Measurements from ENCODE around the gene DCTN3.

DCTN3 gene

GRCh38 chr9:34574571-34574970, 45.7 kb downstream of the DCTN3 start:
- no peak for DNase-seq
- TF ChIP-seq POLR2A (IDR thresholded peaks at IDR 0.05; ENCODE audit: low read length) = no peak
- TF ChIP-seq GATA1 (IDR thresholded peaks at IDR 0.05; ENCODE audit: low read depth, low read length) = no peak

GRCh38 chr9:34573599-34574325, 46.5 kb downstream of the DCTN3 start:
- TF ChIP-seq GATA1 (IDR thresholded peaks at IDR 0.05; ENCODE audit: low read depth, low read length) (no peak), POLR2A (IDR thresholded peaks at IDR 0.05; ENCODE audit: low read length) (no peak)
- DNase-seq = no peak

- TF ChIP-seq POLR2A (IDR thresholded peaks at IDR 0.05; ENCODE audit: low read length) = no peak
- no peak for TF ChIP-seq GATA1 (IDR thresholded peaks at IDR 0.05; ENCODE audit: low read depth, low read length)
- peak in 1 of 2 experiments; percentile 59 for DNase-seq
These were observed 47.7 kb downstream of the DCTN3 start for GRCh38 chr9:34572628-34573027.

- DNase-seq = no peak
These were observed 48.2 kb downstream of the DCTN3 start for GRCh38 chr9:34572092-34572491.

GRCh38 chr9:34571481-34571810, 48.8 kb downstream of the DCTN3 start:
- no peak for DNase-seq
- no peak for TF ChIP-seq POLR2A (IDR thresholded peaks at IDR 0.05; ENCODE audit: low read length)
- no peak for TF ChIP-seq GATA1 (IDR thresholded peaks at IDR 0.05; ENCODE audit: low read depth, low read length)

More at GRCh38 chr9:34572092-34572491, 48.2 kb downstream of the DCTN3 start:
- TF ChIP-seq GATA1 (IDR thresholded peaks at IDR 0.05; ENCODE audit: low read depth, low read length) (no peak), POLR2A (IDR thresholded peaks at IDR 0.05; ENCODE audit: low read length) (no peak)

- TF ChIP-seq POLR2A (IDR thresholded peaks at IDR 0.05; ENCODE audit: low read length) (no peak), GATA1 (IDR thresholded peaks at IDR 0.05; ENCODE audit: low read depth, low read length) (no peak)
- DNase-seq = no peak
These were observed 49.4 kb downstream of the DCTN3 start for GRCh38 chr9:34570809-34571480.

- DNase-seq = no peak
- TF ChIP-seq POLR2A (IDR thresholded peaks at IDR 0.05; ENCODE audit: low read length) (no peak), GATA1 (IDR thresholded peaks at IDR 0.05; ENCODE audit: low read depth, low read length) (no peak)
These were observed 49.9 kb downstream of the DCTN3 start for GRCh38 chr9:34570376-34570775.

GRCh38 chr9:34568774-34569173, 51.5 kb downstream of the DCTN3 start:
- no peak for TF ChIP-seq POLR2A (IDR thresholded peaks at IDR 0.05; ENCODE audit: low read length)
- TF ChIP-seq GATA1 (IDR thresholded peaks at IDR 0.05; ENCODE audit: low read depth, low read length) = no peak

GRCh38 chr9:34568133-34568532, 52.2 kb downstream of the DCTN3 start:
- TF ChIP-seq GATA1 (IDR thresholded peaks at IDR 0.05; ENCODE audit: low read depth, low read length) (no peak), POLR2A (IDR thresholded peaks at IDR 0.05; ENCODE audit: low read length) (no peak)
- no peak for DNase-seq

More at GRCh38 chr9:34568774-34569173, 51.5 kb downstream of the DCTN3 start:
- DNase-seq = no peak

GRCh38 chr9:34566972-34567371, 53.3 kb downstream of the DCTN3 start:
- TF ChIP-seq GATA1 (IDR thresholded peaks at IDR 0.05; ENCODE audit: low read depth, low read length) (no peak), POLR2A (IDR thresholded peaks at IDR 0.05; ENCODE audit: low read length) (no peak)
- no peak for DNase-seq

- TF ChIP-seq GATA1 (IDR thresholded peaks at IDR 0.05; ENCODE audit: low read depth, low read length) = no peak
- no peak for TF ChIP-seq POLR2A (IDR thresholded peaks at IDR 0.05; ENCODE audit: low read length)
- no peak for DNase-seq
These were observed 54.0 kb downstream of the DCTN3 start for GRCh38 chr9:34566322-34566721.

- no peak for DNase-seq
- TF ChIP-seq GATA1 (IDR thresholded peaks at IDR 0.05; ENCODE audit: low read depth, low read length) (no peak), POLR2A (IDR thresholded peaks at IDR 0.05; ENCODE audit: low read length) (no peak)
These were observed 54.4 kb downstream of the DCTN3 start for GRCh38 chr9:34565856-34566255.

- DNase-seq = no peak
- TF ChIP-seq POLR2A (IDR thresholded peaks at IDR 0.05; ENCODE audit: low read length) (no peak), GATA1 (IDR thresholded peaks at IDR 0.05; ENCODE audit: low read depth, low read length) (no peak)
These were observed 55.7 kb downstream of the DCTN3 start for GRCh38 chr9:34564617-34565016.

Measured in erythroblast (primary cell).